HUES64 (cell line): Measurements from ENCODE around the gene DYSF.

Experiments
- H3K27ac ChIP-seq: 2 replicates; pipeline ENCODE4 v1.7.0; 2013; ENCODE audit warnings: low read depth, low read length, inconsistent platforms
- H3K27me3 ChIP-seq: 2 replicates; pipeline ENCODE4 v1.6.1; 2013; ENCODE audit warnings: mild to moderate bottlenecking, low read length; ENCODE audit not compliant: insufficient read depth
- H3K36me3 ChIP-seq: 2 replicates; pipeline ENCODE4 v1.6.1; 2013; ENCODE audit warnings: mild to moderate bottlenecking, low read length; ENCODE audit not compliant: insufficient read depth
- H3K4me1 ChIP-seq: 2 replicates; pipeline ENCODE4 v1.6.1; 2013; ENCODE audit warnings: mild to moderate bottlenecking, low read length, moderate library complexity; ENCODE audit not compliant: insufficient read depth
- H3K4me3 ChIP-seq: 2 replicates; pipeline ENCODE4 v1.5.1; 2013; ENCODE audit warnings: mild to moderate bottlenecking, low read length, moderate library complexity
- H3K9ac ChIP-seq: 2 replicates; pipeline ENCODE4 v1.6.1; 2013; ENCODE audit warnings: mild to moderate bottlenecking, low read depth, low read length
- H3K9me3 ChIP-seq: 2 replicates; pipeline ENCODE4 v1.6.1; 2013; ENCODE audit warnings: low read depth, low read length; ENCODE audit not compliant: insufficient read depth
- WGBS: fragments of 150-250, 120-280 bp; methylation state at CpG from one replicate; pipeline ENCODE4 v1.1.7; 2013; ENCODE audit warnings: missing lambda C conversion rate; 5-methylcytosine and 5-hydroxymethylcytosine counted together

DYSF gene

DNA sequence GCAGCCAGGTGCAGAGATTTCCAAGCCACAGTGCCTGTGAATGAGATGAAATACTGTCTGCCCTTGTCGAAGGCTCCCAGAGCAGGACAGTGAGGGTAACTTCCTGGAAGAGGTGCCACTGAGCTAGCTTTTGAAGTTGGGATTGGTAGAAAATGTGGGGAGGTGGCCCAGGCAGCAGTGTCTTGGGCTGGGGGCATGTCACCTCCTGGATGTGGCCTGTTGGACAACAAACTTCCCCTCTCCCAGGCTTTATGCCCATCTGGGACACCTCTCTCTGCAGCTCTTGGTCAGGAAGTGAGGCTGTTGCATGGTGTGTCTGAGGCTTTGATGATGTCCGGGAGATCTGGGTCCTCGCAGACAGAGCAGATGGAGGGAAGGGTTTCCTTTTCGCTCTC lies 151.4 kb downstream of the DYSF start:
- H3K36me3 ChIP-seq: no peaks in the 10 kb centered on the region
- H3K4me1 ChIP-seq: peaks cover 18% of the 10 kb centered on the region
- no peak overlapping the region for H3K4me3 ChIP-seq
- WGBS: 68% methylated on average over 4 of the region's 4 CpGs
- no peak overlapping the region for H3K9ac ChIP-seq
- H3K9me3 ChIP-seq: no peaks in the 10 kb centered on the region
- no peaks in the 10 kb centered on the region; the same call in 1 of the 2 replicates for H3K27me3 ChIP-seq
- no peak overlapping the region for H3K27ac ChIP-seq

DNA sequence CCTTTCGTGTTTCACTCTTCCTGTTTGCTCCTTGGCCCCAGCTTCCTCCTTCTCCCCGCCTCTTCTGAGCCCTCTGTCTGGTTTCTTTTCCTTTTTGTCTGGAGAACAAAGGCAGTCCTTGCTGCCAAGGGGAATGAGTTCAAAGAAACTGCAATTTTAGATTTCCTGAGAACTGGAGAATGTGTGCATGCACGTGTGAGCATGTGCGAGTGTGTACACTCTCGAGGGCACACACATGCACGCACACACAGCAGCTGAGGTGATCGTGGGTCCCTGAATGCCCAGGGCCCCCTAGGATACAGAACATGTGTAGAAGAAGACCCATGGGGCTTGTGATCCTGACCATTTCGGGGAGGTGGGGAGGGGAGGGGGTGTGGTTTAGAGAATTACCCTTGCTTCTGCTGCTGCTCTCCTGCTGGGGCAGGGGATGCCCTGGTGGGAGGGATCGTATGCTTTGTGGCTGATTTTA lies 151.8 kb downstream of the DYSF start:
- WGBS: 60% methylated on average over 8 of the region's 9 CpGs
- peaks cover 18% of the 10 kb centered on the region for H3K4me1 ChIP-seq
- no peak overlapping the region; the same call in 1 of the 2 replicates for H3K9ac ChIP-seq
- no peaks in the 10 kb centered on the region; the same call in 1 of the 2 replicates for H3K27me3 ChIP-seq
- no peak overlapping the region for H3K4me3 ChIP-seq
- no peaks in the 10 kb centered on the region for H3K36me3 ChIP-seq
- no peaks in the 10 kb centered on the region for H3K9me3 ChIP-seq
- H3K27ac ChIP-seq: no peak overlapping the region

GRCh38 chr2:71605781-71606241 lies 152.4 kb downstream of the DYSF start:
- Histone ChIP-seq H3K27me3 (no peaks in the 10 kb centered on the region; the same call in 1 of the 2 replicates), H3K36me3 (no peaks in the 10 kb centered on the region), H3K4me3 (no peak overlapping the region), H3K27ac (no peak overlapping the region), H3K9me3 (no peaks in the 10 kb centered on the region), H3K9ac (no peak overlapping the region), H3K4me1 (peaks cover 18% of the 10 kb centered on the region)
- 70% methylated on average over 7 of the region's 7 CpGs for WGBS

DNA sequence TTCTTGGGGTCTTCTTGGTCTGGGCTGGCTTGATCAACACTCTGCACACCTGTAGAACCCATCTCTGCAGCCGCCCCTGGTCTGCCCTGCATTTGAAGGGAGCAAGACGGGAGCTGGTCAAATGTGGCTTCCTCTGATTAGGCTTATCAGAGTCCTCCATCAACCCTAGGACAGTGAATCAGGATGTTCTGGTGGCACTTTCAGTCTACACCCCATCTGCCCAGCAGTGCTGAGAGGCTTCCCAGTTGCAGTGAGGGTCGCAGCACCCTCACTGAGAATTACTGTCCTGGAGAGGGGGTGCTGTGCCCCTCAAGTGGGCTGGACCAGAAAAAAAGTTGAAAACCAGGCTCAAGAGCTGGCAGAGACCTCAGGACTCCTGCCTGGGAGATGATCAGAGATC lies 152.9 kb downstream of the DYSF start:
- no peaks in the 10 kb centered on the region for H3K36me3 ChIP-seq
- H3K27ac ChIP-seq: no peak overlapping the region
- WGBS: 93% methylated on average over 3 of the region's 3 CpGs
- peaks cover 18% of the 10 kb centered on the region for H3K4me1 ChIP-seq
- H3K9ac ChIP-seq: no peak overlapping the region
- no peaks in the 10 kb centered on the region for H3K9me3 ChIP-seq
- H3K27me3 ChIP-seq: no peaks in the 10 kb centered on the region; the same call in 1 of the 2 replicates
- H3K4me3 ChIP-seq: no peak overlapping the region

DNA sequence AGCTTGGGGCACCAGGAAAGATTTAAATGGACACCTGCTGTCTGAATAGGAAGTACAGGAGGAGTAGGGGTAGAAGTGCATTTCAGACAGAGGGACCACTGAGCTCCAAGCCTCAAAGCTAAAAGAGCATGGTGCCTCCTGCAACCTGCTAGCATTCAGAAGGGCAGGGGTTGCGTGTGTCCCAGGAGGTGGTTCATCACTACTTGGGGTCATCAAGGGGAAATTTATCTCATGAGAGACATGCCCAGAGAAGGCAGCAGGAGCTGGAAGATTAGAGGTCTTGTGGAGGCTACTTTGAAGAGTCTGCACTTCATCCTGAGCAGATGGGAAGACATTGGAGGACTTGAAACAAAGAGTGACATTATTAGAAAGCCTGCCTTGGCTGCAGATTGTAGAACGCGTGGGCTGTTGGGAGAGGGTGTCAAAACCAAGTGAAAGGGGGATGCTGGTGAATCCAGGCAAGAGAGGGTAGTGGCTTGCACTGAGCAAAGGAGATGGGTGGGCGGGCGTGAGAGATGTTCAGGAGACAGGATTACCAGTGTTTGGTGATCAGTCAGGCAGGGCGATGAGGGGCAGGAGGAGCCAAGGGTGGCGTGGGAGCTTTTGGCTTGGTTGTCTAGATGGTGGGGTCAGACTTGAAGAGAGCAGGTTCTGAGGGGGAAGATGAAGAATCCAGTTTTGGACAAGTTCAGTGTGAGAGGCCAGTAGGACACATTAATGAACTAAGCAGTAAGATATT lies 154.0 kb downstream of the DYSF start:
- Histone ChIP-seq H3K27me3 (no peaks in the 10 kb centered on the region; the same call in 1 of the 2 replicates), H3K9me3 (no peaks in the 10 kb centered on the region), H3K4me3 (no peak overlapping the region), H3K4me1 (peaks cover 18% of the 10 kb centered on the region), H3K36me3 (no peaks in the 10 kb centered on the region), H3K27ac (no peak overlapping the region), H3K9ac (no peak overlapping the region)
- WGBS: 91% methylated on average over 7 of the region's 7 CpGs

DNA sequence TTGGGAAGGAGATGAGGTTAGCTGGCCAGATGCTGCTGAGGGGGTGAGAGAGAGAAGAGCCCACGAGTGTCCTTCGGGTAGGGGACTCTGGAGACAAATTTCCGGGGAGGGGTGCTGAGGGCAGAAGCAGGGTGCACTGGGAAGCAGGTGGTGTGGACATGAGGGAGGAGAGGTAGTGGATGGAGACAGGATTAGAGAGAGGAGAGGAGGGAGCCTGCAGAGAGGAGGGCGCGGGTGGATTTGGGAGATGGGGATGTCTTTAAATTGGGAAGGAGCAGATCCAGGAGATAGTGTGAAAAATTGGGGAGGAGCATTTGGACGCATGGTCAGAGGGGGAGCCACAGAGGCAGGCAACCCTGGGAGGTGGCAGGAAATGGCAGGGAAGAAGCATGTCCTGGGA lies 154.7 kb downstream of the DYSF start:
- no peaks in the 10 kb centered on the region for H3K36me3 ChIP-seq
- no peaks in the 10 kb centered on the region; the same call in 1 of the 2 replicates for H3K27me3 ChIP-seq
- H3K9ac ChIP-seq: no peak overlapping the region
- WGBS: 71% methylated on average over 6 of the region's 6 CpGs
- H3K4me3 ChIP-seq: no peak overlapping the region
- H3K4me1 ChIP-seq: peaks cover 18% of the 10 kb centered on the region
- H3K9me3 ChIP-seq: no peaks in the 10 kb centered on the region
- no peak overlapping the region for H3K27ac ChIP-seq

DNA sequence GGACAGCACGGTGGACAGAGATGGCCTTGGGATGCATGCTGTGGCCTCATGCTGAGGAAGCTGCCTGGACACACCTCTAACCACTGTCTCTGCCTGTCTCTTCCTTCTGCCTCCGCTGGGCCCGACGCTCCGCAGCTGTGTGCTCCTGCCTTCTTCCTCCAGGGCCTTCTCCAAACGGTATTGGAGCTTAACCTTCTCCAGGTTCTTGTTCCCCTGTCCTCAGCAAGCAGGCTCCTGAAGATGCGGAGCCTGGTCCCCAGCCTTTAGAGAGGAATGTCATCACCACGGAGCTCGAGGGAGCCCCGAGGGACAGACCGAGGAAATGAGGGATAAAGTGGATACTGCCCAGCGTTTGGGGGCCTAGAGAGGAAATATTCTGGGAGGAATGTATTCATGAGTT lies 155.1 kb downstream of the DYSF start:
- H3K9ac ChIP-seq: no peak overlapping the region
- no peaks in the 10 kb centered on the region for H3K36me3 ChIP-seq
- H3K4me1 ChIP-seq: peaks cover 16% of the 10 kb centered on the region
- no peaks in the 10 kb centered on the region for H3K9me3 ChIP-seq
- no peak overlapping the region for H3K27ac ChIP-seq
- no peaks in the 10 kb centered on the region; the same call in 1 of the 2 replicates for H3K27me3 ChIP-seq
- no peak overlapping the region for H3K4me3 ChIP-seq
- 79% methylated on average over 12 of the region's 12 CpGs for WGBS

GRCh38 chr2:71609029-71609428 lies 155.7 kb downstream of the DYSF start:
- no peak overlapping the region for H3K27ac ChIP-seq
- H3K9ac ChIP-seq: no peak overlapping the region
- 83% methylated on average over 1 of the region's 1 CpG for WGBS
- no peaks in the 10 kb centered on the region for H3K9me3 ChIP-seq
- H3K4me1 ChIP-seq: peaks cover 13% of the 10 kb centered on the region
- H3K27me3 ChIP-seq: no peaks in the 10 kb centered on the region; the same call in 1 of the 2 replicates
- H3K36me3 ChIP-seq: no peaks in the 10 kb centered on the region
- no peak overlapping the region for H3K4me3 ChIP-seq

DNA sequence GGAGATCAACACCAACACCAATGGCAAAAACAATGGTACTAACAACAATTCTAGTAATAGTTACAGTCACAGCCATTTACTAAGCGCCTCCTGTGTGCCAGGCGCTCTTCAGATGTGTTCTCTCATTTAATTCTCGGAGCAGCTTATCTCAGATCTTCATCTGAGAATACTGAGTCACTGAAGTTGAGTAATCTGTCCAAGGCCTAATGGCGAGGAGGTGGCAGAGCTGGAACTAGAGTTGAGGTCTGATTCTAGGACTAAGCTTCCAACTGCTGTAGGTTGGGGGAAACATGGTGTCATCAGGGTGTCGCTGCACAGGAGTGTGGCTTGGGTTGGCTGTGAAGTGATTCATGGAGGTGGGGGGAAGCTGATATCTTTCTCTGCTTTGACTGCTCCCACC lies 156.1 kb downstream of the DYSF start:
- H3K27ac ChIP-seq: no peak overlapping the region
- H3K9me3 ChIP-seq: no peaks in the 10 kb centered on the region
- no peaks in the 10 kb centered on the region for H3K36me3 ChIP-seq
- no peak overlapping the region for H3K4me3 ChIP-seq
- no peak overlapping the region for H3K9ac ChIP-seq
- H3K4me1 ChIP-seq: peaks cover 13% of the 10 kb centered on the region
- H3K27me3 ChIP-seq: no peaks in the 10 kb centered on the region; the same call in 1 of the 2 replicates
- 95% methylated on average over 5 of the region's 5 CpGs for WGBS

GRCh38 chr2:71609958-71610357 lies 156.6 kb downstream of the DYSF start:
- no peaks in the 10 kb centered on the region; the same call in 1 of the 2 replicates for H3K27me3 ChIP-seq
- H3K27ac ChIP-seq: no peak overlapping the region
- H3K9ac ChIP-seq: no peak overlapping the region
- H3K4me1 ChIP-seq: peaks cover 11% of the 10 kb centered on the region
- no peaks in the 10 kb centered on the region for H3K9me3 ChIP-seq
- no peaks in the 10 kb centered on the region for H3K36me3 ChIP-seq
- no peak overlapping the region for H3K4me3 ChIP-seq
- 90% methylated on average over 1 of the region's 1 CpG for WGBS

GRCh38 chr2:71610671-71611070 lies 157.3 kb downstream of the DYSF start:
- Histone ChIP-seq H3K4me3 (no peak overlapping the region), H3K27me3 (no peaks in the 10 kb centered on the region; the same call in 1 of the 2 replicates), H3K4me1 (peaks cover 4% of the 10 kb centered on the region), H3K9ac (no peak overlapping the region), H3K27ac (no peak overlapping the region), H3K36me3 (no peaks in the 10 kb centered on the region), H3K9me3 (no peaks in the 10 kb centered on the region)
- 95% methylated on average over 7 of the region's 7 CpGs for WGBS
